ENCODE results near the gene PRSS38.

PRSS38 gene

DNA sequence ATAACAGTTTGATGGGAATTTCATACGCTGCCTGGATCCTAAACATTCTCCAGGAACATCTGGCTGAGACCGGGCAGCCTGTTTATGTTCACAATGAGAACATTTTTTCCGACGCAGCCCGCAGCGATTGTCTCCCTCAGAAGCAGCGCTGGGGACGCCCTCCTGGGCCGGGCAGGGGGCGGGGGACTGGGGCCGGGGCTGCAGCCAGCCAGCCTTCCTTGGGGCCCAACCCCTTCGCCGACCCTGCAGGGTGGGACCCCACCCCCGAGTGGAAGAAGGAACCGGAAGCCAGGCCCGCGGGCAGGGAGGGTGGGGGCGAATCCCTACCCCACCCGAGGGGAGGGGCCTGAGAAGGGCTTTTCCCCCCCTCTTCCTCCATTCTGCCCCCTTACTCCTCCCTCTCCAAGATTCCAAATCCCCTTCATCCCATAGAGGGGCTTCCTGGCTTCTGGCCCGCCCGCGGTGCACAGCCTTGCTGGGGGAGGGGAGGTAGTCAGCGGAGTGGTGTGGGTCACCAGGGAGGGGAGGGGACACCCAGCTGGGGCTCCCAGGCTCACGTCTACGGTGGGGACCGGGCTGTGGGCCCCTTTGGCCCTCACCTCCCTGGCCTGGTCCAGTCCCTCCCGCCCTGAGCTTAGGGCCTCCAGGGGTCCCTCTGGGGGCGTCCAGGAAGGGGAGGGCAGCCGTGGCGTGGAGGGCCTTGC is 71.7 kb downstream of the PRSS38 start:
- DNase-seq, result no peak

DNA sequence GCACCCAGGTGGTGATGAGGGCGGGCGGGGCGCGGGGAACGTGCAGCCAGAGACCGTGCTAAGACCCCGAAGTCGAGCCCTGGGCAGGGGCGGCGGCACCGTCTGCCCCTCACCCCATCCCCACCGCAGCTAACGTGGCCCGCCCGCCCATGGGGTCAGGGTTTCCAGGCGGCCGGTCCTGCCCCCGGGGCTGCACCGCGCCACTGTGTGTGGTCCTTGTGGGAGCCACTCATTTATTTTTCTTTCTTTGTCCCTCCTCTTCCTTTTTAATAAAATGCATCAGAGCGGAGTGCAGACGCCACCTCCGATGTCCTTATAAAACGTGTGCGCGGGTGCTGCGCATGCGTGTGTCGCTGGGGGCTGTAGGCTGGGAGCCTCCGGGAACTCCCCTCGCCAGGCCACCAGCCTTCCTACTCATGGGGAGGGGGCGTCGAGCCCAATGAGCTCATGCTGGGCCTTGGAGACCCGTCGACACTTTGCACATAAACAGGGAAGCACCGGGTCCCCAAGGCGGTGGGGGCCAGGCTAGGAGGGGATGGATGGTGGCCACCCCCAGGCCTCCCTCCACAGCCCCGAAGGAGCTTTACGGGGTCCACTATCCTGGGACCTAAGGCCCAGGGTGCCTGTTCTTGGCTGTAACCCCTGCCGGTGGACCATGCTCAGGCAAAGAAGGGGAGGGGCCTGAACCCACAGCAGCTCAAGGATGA is 72.4 kb downstream of the PRSS38 start:
- DNase-seq, result no peak

GRCh38 chr1:227888404-227889046 is 73.0 kb downstream of the PRSS38 start:
- no peak for DNase-seq

DNA sequence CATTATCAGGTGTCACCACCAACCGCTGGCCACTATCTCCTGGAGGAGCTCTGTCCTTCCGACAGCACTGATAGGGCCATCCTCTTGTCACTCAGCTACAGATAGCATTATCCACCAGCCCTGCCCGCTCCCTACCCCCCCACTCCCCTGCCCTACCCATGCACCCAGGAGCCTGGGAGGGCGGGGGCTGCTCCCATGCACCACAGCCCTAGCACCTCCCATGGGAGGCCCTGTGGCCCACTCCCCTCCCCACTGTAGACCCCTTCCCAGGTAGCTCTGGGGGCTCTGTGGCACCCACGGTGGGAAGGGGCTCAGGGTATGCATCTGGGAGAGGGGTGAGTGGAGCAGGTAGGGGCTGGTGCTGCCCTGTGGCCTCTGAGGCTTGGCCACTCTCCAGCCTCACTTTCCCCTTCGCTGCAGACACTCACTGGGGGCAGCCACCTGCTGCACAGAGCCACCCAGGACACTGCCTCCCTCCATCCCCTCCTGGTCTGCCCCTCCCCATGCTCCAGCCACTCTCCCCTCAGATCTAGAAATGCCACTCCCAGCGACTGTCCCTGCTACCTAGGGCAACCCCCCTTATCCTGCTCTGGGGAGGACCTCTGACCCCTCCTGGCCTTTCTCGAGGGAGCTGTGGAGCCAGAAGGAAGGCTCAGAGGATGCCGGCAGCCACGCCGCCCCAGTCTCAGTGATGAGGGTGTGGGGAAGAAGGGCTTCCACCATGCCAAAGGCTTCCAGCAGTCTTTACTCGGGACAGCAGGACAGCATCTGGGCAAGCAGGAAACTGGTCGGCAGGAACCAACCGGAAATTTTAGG is 73.8 kb downstream of the PRSS38 start:
- no peak for DNase-seq

- DNase-seq, result no peak
Observed at GRCh38 chr1:227889863-227890405, 74.5 kb downstream of the PRSS38 start.

- no peak for DNase-seq
Observed at GRCh38 chr1:227890451-227891222, 75.2 kb downstream of the PRSS38 start.

DNA sequence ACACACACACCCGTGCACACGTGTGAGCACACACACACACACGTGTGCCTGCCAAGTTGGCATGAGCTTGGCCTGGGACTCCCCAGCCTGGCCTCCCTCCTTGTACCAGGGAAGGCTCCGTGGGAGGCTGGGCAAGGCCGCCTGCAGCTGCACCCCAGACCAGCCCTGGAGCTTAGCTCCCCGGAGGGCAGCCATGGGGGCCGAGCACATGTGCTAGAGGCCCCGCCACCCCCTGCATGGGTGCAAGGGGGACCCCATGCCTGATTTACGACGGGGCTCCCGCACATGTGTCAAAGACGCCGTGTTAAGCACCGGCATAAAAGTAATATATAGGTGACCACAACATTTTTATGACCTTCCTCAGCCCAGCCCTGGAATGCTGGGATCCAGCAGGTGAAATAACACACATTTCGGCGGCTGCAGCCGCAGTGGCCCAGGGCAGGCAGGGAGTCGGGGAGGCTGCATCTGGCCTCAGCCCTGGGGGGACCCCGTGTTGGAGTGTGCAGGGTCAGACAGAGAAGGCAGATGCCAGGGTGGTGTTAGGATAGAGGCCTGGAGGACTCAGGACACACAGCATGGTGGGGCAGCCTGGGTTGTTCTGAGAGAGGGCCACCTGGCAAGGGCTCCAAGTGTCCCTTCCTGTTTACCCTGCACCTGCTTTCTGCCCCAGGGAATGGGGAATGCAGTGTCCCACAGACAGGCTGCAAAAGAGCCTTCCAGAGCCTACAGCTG is 75.9 kb downstream of the PRSS38 start:
- DNase-seq, result no peak

DNA sequence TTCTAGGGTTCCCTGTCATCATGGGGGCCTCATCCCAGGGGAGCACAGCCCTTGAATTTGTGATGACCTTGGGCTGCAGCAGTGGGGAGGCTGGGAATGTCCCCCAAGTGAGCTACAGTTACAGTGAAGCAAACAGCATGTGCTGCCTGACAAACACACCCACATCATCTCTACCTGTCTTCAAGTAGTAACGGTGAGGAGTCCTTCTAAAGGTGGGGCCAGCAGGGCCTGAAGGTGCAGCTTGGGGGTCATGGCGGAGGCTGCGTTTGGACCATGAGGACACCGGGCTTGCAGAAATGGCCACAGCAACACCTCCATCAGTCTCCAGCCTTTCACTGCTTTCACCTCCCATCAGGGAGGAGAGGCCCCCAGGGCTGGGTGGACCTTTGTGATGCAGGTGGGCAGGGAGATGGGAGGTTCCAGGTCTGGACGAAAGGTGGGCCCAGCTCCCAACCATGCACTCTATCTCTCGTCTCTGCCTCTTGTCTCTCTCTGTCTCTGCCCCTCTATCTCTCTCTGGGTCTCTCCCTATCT is 76.5 kb downstream of the PRSS38 start:
- no peak for DNase-seq

GRCh38 chr1:227892489-227893299 is 77.2 kb downstream of the PRSS38 start:
- no peak for DNase-seq

DNA sequence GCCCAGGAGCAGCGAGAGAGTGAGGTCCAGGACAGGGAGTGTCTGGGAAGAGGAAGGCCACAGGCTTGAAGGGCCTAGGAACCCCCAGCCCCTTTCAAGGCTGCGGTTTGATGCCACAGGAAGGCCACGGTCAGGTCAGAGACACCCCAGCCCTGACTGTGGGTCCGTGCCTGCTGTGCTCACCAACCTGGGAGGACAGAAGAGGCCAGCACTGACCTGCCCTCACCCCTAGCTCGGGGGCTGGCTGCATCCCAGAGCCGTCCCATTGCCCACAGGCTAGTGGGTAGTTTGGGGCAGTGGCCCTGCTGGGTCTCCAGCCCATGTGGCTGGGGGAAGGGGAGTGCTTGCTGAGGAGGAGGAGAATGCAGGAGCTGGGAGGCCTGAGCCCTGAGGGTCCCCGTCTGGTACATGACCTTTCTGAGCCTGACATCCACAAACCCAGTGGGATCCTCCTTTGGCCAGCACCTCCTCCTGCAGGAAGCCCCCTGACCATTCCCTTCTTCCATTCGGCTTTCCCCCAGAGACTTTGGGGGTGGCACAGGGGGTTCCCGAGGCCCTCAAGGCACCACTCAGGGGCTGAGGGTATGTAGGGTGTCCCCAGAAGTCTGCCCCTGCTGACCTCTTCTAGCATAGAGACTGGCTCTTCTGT is 77.9 kb downstream of the PRSS38 start:
- no peak for DNase-seq

DNA sequence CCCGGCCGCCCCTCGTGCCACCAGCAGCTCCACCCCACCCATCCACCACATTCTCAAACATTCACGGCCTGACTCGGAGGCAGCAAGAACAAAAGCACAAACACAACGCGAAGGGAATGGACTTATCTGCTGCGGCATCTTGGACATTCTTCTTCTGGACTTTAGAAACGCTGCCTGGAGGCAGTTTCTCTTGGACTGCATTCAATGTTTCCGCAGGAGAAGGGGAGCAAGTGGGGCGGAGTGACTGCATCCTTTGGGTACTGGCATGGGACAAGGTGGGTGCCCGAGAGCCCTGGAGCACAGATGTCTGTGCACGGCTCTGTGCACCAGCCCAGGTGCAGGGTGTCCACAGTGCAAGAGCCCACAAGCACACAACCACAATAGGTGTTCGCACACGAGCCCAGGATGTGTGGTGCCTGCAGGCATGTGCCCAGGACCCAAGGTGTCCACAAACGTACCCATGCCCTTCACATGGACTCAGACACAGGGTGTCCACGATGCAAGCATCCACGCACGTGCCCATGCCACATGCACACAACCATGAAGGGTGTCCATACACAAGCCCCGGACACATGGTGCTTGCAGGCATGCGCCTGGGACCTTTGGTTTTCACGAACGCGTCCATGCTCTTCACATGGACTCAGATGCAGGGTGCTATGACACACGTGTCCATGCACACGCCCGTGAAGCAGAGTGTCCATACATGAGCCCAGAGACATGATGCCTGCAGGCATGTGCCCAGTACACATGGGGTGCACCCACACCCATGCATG is 78.7 kb downstream of the PRSS38 start:
- no peak for DNase-seq

GRCh38 chr1:227894831-227895451 is 79.5 kb downstream of the PRSS38 start:
- no peak for DNase-seq

All from DMS 273 treated with DMSO at 0.1 percent for 48 hours (cell line).